ENCODE results near the gene CCDC27.

The CCDC27 gene

DNA sequence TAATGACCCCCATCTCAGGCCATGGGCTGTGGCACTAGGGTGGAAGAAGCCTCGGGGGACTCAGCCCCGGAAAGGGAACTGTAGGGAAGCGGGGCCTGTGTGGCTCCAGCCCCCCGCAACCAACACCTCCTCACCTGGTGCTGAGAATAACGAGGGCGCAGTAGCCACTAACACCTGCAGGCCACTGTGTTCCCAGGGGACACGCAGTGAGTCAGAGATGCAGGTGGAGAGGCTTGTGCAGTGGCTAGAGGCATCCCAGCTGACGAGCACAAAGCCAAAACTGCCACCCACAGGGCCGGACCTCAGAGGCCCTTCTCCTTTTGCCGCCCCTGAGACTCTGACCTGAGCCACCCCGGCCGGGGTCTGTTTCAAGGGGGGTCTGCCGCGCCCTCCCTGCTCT lies 33.5 kb upstream of the CCDC27 start:
- no peak for DNase-seq

GRCh38 chr1:3721955-3722465 lies 30.2 kb upstream of the CCDC27 start:
- DNase-seq: no peak

GRCh38 chr1:3722846-3723245 lies 29.4 kb upstream of the CCDC27 start:
- DNase-seq: no peak

DNA sequence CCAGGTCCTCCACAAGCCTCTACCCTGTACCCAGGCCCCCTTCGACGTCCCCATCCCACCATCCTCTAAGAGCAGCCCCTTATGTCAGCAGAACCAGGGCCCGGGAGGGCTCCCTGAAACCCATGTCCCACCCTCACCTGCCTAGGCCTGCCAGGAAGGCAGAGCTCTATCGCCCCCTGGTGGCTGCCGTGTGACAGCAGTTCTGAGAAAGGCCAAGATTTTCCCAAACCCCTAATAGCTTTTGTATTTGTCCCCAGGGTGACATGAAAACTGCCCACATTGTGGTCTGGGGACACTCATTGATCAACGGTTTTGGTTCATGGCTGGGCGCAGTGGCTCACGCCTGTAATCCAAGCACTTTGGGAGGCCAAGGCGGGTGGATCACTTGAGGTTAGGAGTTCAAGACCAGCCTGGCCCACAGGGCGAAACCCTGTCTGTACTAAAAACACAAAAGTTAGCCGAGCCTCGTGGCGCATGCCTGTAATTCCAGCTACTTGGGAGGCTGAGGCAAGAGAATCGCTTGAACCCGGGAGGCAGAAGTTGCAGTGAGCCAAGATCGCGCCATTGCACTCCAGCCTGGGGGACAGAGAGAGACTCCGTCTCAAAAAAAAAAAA lies 27.7 kb upstream of the CCDC27 start:
- peak; percentile 84 for DNase-seq

DNA sequence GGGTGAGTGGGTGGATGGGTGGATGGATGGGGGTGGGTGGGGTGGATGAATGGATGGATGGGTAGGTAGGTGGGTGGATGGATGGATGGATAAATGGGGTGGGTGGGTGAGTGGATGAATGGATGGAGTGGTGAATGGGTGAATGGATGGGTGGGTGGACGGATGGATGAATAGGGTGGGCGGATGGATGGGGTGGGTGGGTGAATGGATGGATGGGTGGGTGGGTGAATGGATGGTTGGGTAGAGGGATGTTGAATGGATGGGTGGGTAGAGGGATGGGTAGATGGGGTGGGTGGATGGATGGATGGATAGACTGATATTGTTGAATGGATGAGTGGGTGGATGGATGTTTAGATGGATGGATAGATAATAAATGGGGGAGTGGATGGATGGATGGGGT lies 26.9 kb upstream of the CCDC27 start:
- no peak for DNase-seq

DNA sequence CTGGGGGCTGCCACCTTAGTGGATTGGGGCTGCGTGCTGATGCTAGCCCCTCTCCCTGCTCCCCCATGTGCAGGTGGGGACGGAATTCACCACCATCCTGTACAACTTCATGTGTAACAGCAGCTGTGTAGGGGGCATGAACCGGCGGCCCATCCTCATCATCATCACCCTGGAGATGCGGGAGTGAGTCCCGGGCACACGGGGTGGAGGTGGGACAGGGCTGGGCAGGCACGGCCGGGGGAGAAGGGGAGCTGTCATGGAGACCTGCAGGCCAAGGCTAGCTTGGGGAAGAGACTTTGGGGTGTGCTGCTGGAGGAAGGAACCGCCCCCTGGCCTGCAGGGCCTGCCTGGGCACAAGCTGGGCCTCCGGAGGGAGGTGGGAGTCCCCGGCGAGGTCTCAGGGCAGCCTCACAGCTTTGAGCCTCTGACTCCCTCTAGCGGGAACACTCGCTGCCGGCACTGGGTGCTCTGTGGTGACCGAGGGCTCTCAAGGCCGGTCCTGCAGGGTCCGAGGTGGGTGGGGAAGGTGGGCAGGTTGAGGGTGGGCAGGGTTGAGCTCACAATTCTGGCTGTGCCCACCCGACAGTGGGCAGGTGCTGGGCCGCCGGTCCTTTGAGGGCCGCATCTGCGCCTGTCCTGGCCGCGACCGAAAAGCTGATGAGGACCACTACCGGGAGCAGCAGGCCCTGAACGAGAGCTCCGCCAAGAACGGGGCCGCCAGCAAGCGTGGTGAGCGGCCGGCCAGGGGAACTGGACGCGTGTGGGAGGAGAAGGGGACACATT lies 25.0 kb upstream of the CCDC27 start:
- peak; percentile 75 for DNase-seq

- DNase-seq: no peak
Measured at GRCh38 chr1:3727825-3728776, 24.1 kb upstream of the CCDC27 start.

DNA sequence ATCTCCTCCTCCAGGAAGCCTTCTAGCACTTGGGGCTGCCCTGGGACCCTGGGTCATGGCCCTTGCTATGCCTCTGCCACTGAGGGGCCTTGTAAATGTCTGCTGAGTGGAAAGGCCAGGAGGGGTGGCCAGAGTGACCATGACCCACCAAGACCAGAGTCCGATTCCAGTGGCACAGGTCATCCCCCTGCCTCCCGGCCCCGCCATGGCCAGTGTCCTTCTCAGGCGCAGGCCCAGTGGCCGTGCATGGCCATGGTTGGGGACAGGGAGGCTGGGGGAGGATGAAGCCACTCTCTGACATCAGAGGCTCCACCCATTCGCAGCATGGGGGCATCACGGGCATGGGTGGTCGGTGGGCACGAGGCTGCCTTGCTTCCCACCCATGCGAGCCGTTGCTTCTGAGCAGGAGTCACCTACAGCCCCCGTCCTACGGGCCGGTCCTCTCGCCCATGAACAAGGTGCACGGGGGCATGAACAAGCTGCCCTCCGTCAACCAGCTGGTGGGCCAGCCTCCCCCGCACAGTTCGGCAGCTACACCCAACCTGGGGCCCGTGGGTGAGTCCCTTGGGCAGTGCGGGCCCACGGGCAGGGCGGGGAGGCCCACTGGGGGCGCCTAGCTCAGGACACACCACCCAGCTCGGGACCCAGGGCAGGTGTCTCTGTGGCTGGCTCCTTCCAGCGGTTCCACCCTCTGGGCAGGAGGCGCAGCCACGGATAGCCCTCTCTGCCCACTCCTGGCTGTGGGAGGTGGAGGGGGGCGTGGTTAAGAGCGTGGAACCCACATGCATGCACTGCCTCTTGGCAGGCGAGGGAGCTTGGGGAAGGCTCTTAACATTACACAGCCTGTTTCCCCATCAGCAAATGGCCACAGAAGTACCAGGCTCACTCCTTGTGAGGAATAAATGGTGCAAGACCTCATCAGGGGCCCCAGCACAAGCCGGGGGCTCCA lies 22.4 kb upstream of the CCDC27 start:
- DNase-seq: peak; percentile 78

- DNase-seq: peak; percentile 88
Measured at GRCh38 chr1:3730543-3731247, 21.6 kb upstream of the CCDC27 start.

- DNase-seq: no peak
Measured at GRCh38 chr1:3731583-3732433, 20.4 kb upstream of the CCDC27 start.

GRCh38 chr1:3732434-3733093 lies 19.7 kb upstream of the CCDC27 start:
- DNase-seq: no peak

DNA sequence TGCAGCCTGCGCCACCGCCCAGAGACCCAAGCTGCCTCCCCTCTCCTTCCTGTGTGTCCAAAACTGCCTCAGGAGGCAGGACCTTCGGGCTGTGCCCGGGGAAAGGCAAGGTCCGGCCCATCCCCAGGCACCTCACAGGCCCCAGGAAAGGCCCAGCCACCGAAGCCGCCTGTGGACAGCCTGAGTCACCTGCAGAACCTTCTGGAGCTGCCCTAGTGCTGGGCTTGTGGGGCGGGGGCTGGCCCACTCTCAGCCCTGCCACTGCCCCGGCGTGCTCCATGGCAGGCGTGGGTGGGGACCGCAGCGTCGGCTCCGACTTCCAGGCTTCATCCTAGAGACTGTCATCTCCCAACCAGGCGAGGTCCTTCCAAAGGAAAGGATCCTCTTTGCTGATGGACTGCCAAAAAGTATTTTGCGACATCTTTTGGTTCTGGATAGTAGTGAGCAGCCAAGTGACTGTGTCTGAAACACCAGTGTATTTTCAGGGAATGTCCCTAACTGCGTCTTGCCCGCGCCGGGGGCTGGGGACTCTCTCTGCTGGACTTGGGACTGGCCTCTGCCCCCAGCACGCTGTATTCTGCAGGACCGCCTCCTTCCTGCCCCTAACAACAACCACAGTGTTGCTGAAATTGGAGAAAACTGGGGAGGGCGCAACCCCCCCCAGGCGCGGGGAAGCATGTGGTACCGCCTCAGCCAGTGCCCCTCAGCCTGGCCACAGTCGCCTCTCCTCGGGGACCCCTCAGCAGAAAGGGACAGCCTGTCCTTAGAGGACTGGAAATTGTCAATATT lies 19.0 kb upstream of the CCDC27 start:
- DNase-seq: no peak

- no peak for DNase-seq
Measured at GRCh38 chr1:3733883-3734589, 18.2 kb upstream of the CCDC27 start.

- DNase-seq: no peak
Measured at GRCh38 chr1:3734602-3735001, 17.6 kb upstream of the CCDC27 start.

DNA sequence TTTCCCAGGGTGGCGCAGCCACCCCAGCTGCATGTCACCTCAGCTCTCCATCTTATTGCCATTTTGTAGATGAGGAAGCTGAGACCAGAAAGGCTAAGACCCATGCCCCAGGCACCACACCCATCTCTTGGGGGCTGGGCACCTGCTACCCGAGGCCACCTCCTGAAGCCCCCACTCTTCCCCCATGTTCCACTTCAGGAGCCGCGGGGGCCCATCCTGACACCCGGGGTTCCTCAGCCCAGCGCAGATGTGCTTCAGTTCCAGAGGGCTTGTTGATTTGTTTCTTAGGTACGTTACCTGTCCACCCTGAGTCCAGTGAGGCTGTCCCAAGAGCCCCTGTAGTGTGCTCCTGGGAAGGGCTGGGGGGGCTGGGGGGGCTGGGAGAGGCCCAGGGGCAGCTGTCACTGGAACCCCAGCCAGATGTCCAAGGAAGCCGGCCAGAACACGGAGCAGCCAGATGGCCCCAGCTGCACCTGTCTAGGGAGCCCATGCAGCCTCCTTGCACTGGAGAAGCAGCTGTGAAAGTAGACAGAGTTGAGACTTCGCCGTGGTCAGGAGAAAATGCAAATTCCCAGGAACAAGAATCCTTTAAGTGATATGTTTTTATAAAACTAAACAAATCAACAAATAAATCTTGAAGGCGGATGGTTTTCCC lies 17.1 kb upstream of the CCDC27 start:
- DNase-seq: no peak

- no peak for DNase-seq
Measured at GRCh38 chr1:3735688-3736087, 16.6 kb upstream of the CCDC27 start.

GRCh38 chr1:3736131-3736561 lies 16.1 kb upstream of the CCDC27 start:
- DNase-seq: no peak

GRCh38 chr1:3736708-3737107 lies 15.5 kb upstream of the CCDC27 start:
- no peak for DNase-seq

Measured in RPMI8226 (cell line).